Measurements from ENCODE around the gene GNG12. TPM values are rescaled to one million over a fixed set of nuclear protein-coding genes. Genes with fewer than 3 reads are reported as not detected.
A peak's percentile ranks its signal among the peaks of the same experiment; 100 is the strongest.

GNG12 gene
- total and polyA plus RNA-seq, 9 of the 15 experiments (the other 6 are each of a cell fraction or from before 2014, with no cell fraction given) = 2.6 to 6.0 (median 4.1) TPM

DNA sequence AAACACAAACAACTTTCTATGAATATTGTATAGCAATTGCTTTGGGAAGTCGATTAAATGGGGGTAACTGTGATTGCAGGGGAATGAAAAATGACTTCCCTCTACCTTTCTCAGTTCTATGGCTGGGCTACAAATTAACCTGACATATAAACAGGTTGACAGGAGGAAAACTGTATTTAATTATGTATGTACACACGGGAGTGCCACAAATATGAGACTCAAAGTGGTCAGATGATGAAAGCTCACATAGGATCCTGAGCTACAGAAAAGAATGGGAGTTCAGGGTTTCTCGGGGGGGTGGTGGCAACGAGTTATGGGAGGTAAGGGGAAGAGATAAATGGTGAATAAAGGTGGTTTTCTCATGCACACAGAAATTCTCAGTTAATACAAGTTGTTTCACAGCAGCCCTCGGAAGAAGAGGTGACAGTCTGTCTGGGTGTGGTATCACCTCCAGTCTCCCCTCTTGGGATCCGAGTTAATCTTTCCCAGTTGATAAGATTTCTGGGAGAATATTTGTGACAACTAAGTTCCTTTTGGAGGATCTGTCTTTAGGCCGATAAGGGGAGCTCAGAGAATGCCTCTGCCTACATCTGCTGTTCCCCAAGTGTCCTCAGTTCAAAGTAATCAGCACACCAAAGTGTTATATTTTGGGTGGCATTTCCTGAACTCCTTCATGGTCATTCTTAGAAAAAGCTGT lies 122.0 kb downstream of the GNG12 start (continued):
- no peak for TF ChIP-seq NFE2L1 (tag; IDR thresholded peaks at IDR 0.05; ENCODE audit: borderline replicate concordance, low read depth)
- TF ChIP-seq HMG20B (CRISPR knock-in tag; IDR thresholded peaks at IDR 0.05) = no peak
- TF ChIP-seq, protein P1, sequence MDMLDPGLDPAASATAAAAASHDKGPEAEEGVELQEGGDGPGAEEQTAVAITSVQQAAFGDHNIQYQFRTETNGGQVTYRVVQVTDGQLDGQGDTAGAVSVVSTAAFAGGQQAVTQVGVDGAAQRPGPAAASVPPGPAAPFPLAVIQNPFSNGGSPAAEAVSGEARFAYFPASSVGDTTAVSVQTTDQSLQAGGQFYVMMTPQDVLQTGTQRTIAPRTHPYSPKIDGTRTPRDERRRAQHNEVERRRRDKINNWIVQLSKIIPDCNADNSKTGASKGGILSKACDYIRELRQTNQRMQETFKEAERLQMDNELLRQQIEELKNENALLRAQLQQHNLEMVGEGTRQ (CRISPR knock-in tag; IDR thresholded peaks at IDR 0.05) = no peak
- no peak for TF ChIP-seq SMAD2 (IDR thresholded peaks at IDR 0.05; ENCODE audit: low read depth, low read length)
- no peak for TF ChIP-seq ZNF217 (CRISPR knock-in tag; IDR thresholded peaks at IDR 0.05)
- TF ChIP-seq, protein P2, sequence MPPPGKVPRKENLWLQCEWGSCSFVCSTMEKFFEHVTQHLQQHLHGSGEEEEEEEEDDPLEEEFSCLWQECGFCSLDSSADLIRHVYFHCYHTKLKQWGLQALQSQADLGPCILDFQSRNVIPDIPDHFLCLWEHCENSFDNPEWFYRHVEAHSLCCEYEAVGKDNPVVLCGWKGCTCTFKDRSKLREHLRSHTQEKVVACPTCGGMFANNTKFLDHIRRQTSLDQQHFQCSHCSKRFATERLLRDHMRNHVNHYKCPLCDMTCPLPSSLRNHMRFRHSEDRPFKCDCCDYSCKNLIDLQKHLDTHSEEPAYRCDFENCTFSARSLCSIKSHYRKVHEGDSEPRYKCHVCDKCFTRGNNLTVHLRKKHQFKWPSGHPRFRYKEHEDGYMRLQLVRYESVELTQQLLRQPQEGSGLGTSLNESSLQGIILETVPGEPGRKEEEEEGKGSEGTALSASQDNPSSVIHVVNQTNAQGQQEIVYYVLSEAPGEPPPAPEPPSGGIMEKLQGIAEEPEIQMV (tag; conservative IDR thresholded peaks at IDR 0.05; ENCODE audit: low read depth) = no peak
- TF ChIP-seq BDP1 (IDR thresholded peaks at IDR 0.05; ENCODE audit: insufficient read depth, insufficient read length) = no peak

GRCh38 chr1:67710417-67710816 lies 122.8 kb downstream of the GNG12 start:
- Histone ChIP-seq H3K36me3 (ENCODE audit: control insufficient read depth, insufficient read depth, low read length) (no peaks in the 10 kb centered on the region), H3K4me2 (ENCODE audit: insufficient read depth, low read length) (peak overlapping the region; percentile 60), H4K20me1 (replicated peaks; ENCODE audit: control insufficient read depth, insufficient read depth, low read length) (no peaks in the 10 kb centered on the region), H3K4me1 (replicated peaks in 1 of 2; ENCODE audit: control insufficient read depth in 2 of 2, insufficient read depth in 2 of 2, low read length in 2 of 2) (peaks cover 39 to 73% of the 10 kb centered on the region in 2 experiments), H2AFZ (ENCODE audit: low read depth, low read length) (peak overlapping the region; percentile 72), H3K79me2 (ENCODE audit: control insufficient read depth, insufficient read depth, low read length) (no peaks in the 10 kb centered on the region), H3K9ac (ENCODE audit: insufficient read depth in 1 of 2, low read depth in 2 of 2, low read length in 2 of 2) (peak overlapping the region; percentile 57 to 72; a peak in 3 of 4 replicates), H3K4me3 (no peak overlapping the region), H3K27ac (ENCODE audit: extremely low read depth, low read depth, low read length) (peak overlapping the region; percentile 75), H3K27me3 (ENCODE audit: control insufficient read depth in 2 of 2, insufficient read depth in 2 of 2, low read length in 2 of 2) (no peaks in the 10 kb centered on the region), H3K9me1 (ENCODE audit: control insufficient read depth, insufficient read depth, low read length) (no peaks in the 10 kb centered on the region), H3K9me3 (replicated peaks; ENCODE audit: control insufficient read depth, insufficient read depth, low read depth, low read length) (no peaks in the 10 kb centered on the region)
- WGBS (ENCODE audit: insufficient coverage, low coverage, missing lambda C conversion rate) = 28% methylated on average over 5 of the region's 5 CpGs
- FAIRE-seq (no peak), ATAC-seq (peak; percentile 16), DNase-seq (ENCODE audit: extremely low read depth in 1 of 4, low spot score in 3 of 4) (peak in 1 of 4 experiments; percentile 55)
- ChIA-PET CTCF (ENCODE audit: low intra/inter-chr PET ratio) (no interaction called here), POLR2A (interaction anchor here (0.8 to 2.3 kb wide), 5 partner anchors 10 to 139 kb away, joined by 3 to 8 read pairs (median 6); no protein-coding TSS in a partner anchor)
- intact Hi-C loops (cut with micrococcal nuclease) (loop anchor here (2.0 kb wide), 1 partner anchor 38 kb away; no protein-coding TSS in a partner anchor), in situ Hi-C loops (cut with MboI) (no loop called here)
- no TSS peak for BruUV-seq (replicated peaks)
- TF ChIP-seq BDP1 (IDR thresholded peaks at IDR 0.05; ENCODE audit: insufficient read depth, insufficient read length) (peak; percentile 18), PHB2 (IDR thresholded peaks at IDR 0.05; ENCODE audit: low read depth) (no peak), MTA3 (IDR thresholded peaks at IDR 0.05; ENCODE audit: borderline replicate concordance) (peak; percentile 37; the same call in 1 of the 2 replicates), FOSL1 (tag; conservative IDR thresholded peaks at IDR 0.05) (0 out of 2 replicates have a peak, but pooled peaks have one; percentile 5)

Data from K562 (cell line).